ENCODE data around the gene KHDRBS2. TPM values are rescaled to one million over a fixed set of nuclear protein-coding genes. Genes with fewer than 3 reads are reported as not detected.

Gene KHDRBS2
- total RNA-seq, 1 donor from 2014 or later, result 1.7 TPM

GRCh38 chr6:61901748-61902147, 384.3 kb downstream of the KHDRBS2 start:
- no peaks in the 10 kb centered on the region for H3K27me3 ChIP-seq

GRCh38 chr6:61894536-61894935, 391.5 kb downstream of the KHDRBS2 start:
- H3K36me3 ChIP-seq, result no peaks in the 10 kb centered on the region
- no peaks in the 10 kb centered on the region for H3K27me3 ChIP-seq
- intact Hi-C loops (cut with DNase I), result no loop called here
- no peak for TF ChIP-seq CTCF (IDR thresholded peaks at IDR 0.05)
- TF ChIP-seq POLR2AphosphoS5 (IDR thresholded peaks at IDR 0.05; ENCODE audit: insufficient read depth in 1 of 2, low read depth in 1 of 2), result no peak
- no peak for TF ChIP-seq POLR2A (IDR thresholded peaks at IDR 0.05)
- no peaks in the 10 kb centered on the region for H3K4me1 ChIP-seq
- no peak for DNase-seq (ENCODE audit: extremely low spot score in 2 of 2)
- no peak overlapping the region for H3K27ac ChIP-seq
- H3K9me3 ChIP-seq, result no peaks in the 10 kb centered on the region
- no peak overlapping the region for H3K4me3 ChIP-seq

More at GRCh38 chr6:61901748-61902147, 384.3 kb downstream of the KHDRBS2 start:
- H3K36me3 ChIP-seq, result no peaks in the 10 kb centered on the region
- H3K9me3 ChIP-seq, result no peaks in the 10 kb centered on the region
- intact Hi-C loops (cut with DNase I), result no loop called here
- no peaks in the 10 kb centered on the region for H3K4me1 ChIP-seq
- DNase-seq (ENCODE audit: extremely low spot score in 2 of 2), result no peak
- no peak overlapping the region for H3K27ac ChIP-seq
- no peak for TF ChIP-seq POLR2AphosphoS5 (IDR thresholded peaks at IDR 0.05; ENCODE audit: insufficient read depth in 1 of 2, low read depth in 1 of 2)
- no peak for TF ChIP-seq CTCF (IDR thresholded peaks at IDR 0.05)
- TF ChIP-seq POLR2A (IDR thresholded peaks at IDR 0.05), result no peak
- H3K4me3 ChIP-seq, result no peak overlapping the region

GRCh38 chr6:61887423-61887822, 398.6 kb downstream of the KHDRBS2 start:
- Histone ChIP-seq H3K27ac (no peak overlapping the region), H3K9me3 (no peaks in the 10 kb centered on the region), H3K4me1 (no peaks in the 10 kb centered on the region), H3K4me3 (no peak overlapping the region), H3K36me3 (no peaks in the 10 kb centered on the region), H3K27me3 (no peaks in the 10 kb centered on the region)
- intact Hi-C loops (cut with DNase I), result no loop called here
- DNase-seq (ENCODE audit: extremely low spot score in 2 of 2), result no peak
- no peak for TF ChIP-seq POLR2A (IDR thresholded peaks at IDR 0.05)

- H3K4me3 ChIP-seq, result no peak overlapping the region
- intact Hi-C loops (cut with DNase I), result no loop called here
- no peak for TF ChIP-seq POLR2A (IDR thresholded peaks at IDR 0.05)
- TF ChIP-seq POLR2AphosphoS5 (IDR thresholded peaks at IDR 0.05; ENCODE audit: insufficient read depth in 1 of 2, low read depth in 1 of 2), result no peak
- TF ChIP-seq CTCF (IDR thresholded peaks at IDR 0.05), result no peak
Observed at GRCh38 chr6:61886608-61887259, 399.3 kb downstream of the KHDRBS2 start.

GRCh38 chr6:61869632-61870400, 416.2 kb downstream of the KHDRBS2 start:
- intact Hi-C loops (cut with DNase I), result no loop called here
- H3K36me3 ChIP-seq, result no peaks in the 10 kb centered on the region
- no peaks in the 10 kb centered on the region for H3K4me1 ChIP-seq
- H3K27ac ChIP-seq, result no peak overlapping the region
- H3K4me3 ChIP-seq, result no peak overlapping the region
- TF ChIP-seq CTCF (IDR thresholded peaks at IDR 0.05) (no peak), POLR2A (IDR thresholded peaks at IDR 0.05) (no peak), POLR2AphosphoS5 (IDR thresholded peaks at IDR 0.05; ENCODE audit: insufficient read depth in 1 of 2, low read depth in 1 of 2) (no peak)
- H3K9me3 ChIP-seq, result no peaks in the 10 kb centered on the region
- no peak for DNase-seq (ENCODE audit: extremely low spot score in 2 of 2)
- H3K27me3 ChIP-seq, result no peaks in the 10 kb centered on the region

More at GRCh38 chr6:61886608-61887259, 399.3 kb downstream of the KHDRBS2 start:
- no peaks in the 10 kb centered on the region for H3K36me3 ChIP-seq
- H3K27me3 ChIP-seq, result no peaks in the 10 kb centered on the region
- no peaks in the 10 kb centered on the region for H3K4me1 ChIP-seq
- DNase-seq (ENCODE audit: extremely low spot score in 2 of 2), result no peak
- no peaks in the 10 kb centered on the region for H3K9me3 ChIP-seq
- no peak overlapping the region for H3K27ac ChIP-seq
